Thoracic aorta (tissue), 2 donors: Measurements from ENCODE around the gene PASK. TPM values are rescaled to one million over a fixed set of nuclear protein-coding genes. Genes with fewer than 3 reads are reported as not detected.

Source experiments
- ATAC-seq: fragments of 150-250 bp; one replicate; pipeline ENCODE4 v1.8.0; 2017; ENCODE audit warnings: low read depth; ENCODE audit not compliant: insufficient number of reproducible peaks, low FRiP score
- DNase-seq: peaks from one replicate; pipeline ENCODE4 v3.0.0-alpha.2; 2020; ENCODE audit warnings: low spot score
- H3K27ac ChIP-seq, 2 donors: fragments of 200-600 bp; sonication (generic); 1 replicate in 1 of 2; 2 replicates in 1 of 2; pipeline ENCODE4 v1.5.1; 2016; ENCODE audit warnings: mild to moderate bottlenecking in 2 of 2, moderate library complexity in 2 of 2
- H3K27me3 ChIP-seq: fragments of 200-600 bp; sonication (generic); replicated peaks from 2 replicates; pipeline ENCODE4 v1.6.0; 2016; ENCODE audit warnings: mild to moderate bottlenecking; ENCODE audit not compliant: insufficient read depth
- H3K36me3 ChIP-seq: fragments of 200-600 bp; sonication (generic); one replicate; pipeline ENCODE4 v1.5.1; 2016
- H3K4me1 ChIP-seq, 2 donors: fragments of 200-600 bp; sonication (generic); 1 replicate in 1 of 2; 2 replicates in 1 of 2; pipeline versions ENCODE4 v1.5.1 to v1.6.0; 2016; ENCODE audit warnings: low read depth in 2 of 2, mild to moderate bottlenecking in 1 of 2; ENCODE audit not compliant: control insufficient read depth in 1 of 2
- H3K4me3 ChIP-seq: fragments of 200-600 bp; sonication (generic); 2 replicates; pipeline ENCODE4 v1.5.1; 2016; ENCODE audit warnings: mild to moderate bottlenecking
- H3K9me3 ChIP-seq: fragments of 200-600 bp; sonication (generic); 2 replicates; pipeline ENCODE4 v1.5.1; 2016
- CTCF ChIP-seq: fragments of 200-600 bp; sonication (generic); IDR thresholded peaks from one replicate; pipeline ENCODE4 v1.5.1; 2019; ENCODE audit warnings: antibody characterized with exemption
- total RNA-seq, 2 donors: library from RNA; depleted of rRNA; stranded (reverse); fragments of >200 nt; gene quantifications; one replicate each; pipeline versions ENCODE4 v1.1.0 to v1.2.3, GENCODE V29; 2016

Gene PASK
- total RNA-seq, 2 donors from 2014 or later = 3.1 to 3.5 TPM

DNA sequence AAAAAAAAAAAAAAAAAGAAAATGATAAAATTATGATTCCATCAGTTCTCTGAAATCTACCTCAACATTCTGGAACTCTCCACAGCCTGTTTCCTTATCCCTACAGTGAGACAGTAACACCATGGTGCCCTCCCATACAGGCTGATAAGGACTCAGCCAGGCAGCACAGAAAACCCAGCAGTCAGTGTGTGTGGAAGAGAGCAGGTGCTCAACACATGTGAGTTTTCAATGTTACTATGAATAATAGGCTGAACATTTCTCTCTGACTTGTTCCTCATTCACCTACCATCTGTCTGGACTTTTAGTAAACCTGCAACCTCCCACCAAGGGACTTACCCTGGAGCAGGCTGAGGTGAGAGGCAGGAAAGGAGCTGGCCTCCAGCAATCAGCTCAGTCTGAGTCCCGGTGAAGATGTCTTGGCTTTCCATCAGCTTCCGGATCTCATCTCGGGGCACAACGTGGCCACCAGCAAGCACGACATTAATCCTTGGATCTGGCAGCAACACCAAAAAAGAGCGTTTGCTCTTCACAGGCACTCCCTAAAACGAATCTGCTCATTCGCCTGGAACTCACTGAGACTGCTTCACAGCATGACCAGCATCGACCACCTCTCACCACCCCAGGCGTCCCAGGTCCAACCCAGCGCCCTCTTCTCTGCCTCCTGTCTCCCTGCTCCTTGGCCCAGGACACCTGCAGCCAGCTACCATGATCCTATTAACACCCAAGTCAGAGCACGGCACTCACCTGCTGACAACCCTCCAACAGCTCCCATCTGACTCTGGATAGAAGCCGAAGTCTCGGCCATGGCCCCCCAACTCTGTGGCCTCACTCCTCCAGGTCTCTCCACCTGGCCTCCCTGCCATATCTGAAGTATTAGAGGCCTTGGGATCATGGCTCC lies 16.5 kb downstream of the PASK start:
- no peaks in the 10 kb centered on the region for H3K9me3 ChIP-seq
- H3K4me3 ChIP-seq = no peak overlapping the region
- no peaks in the 10 kb centered on the region for H3K36me3 ChIP-seq
- H3K27me3 ChIP-seq = no peaks in the 10 kb centered on the region
- TF ChIP-seq CTCF = no peak
- H3K27ac ChIP-seq = no peak overlapping the region
- DNase-seq = no peak
- no peaks in the 10 kb centered on the region for H3K4me1 ChIP-seq
- ATAC-seq = no peak

- no peak for DNase-seq
- ATAC-seq = no peak
- Histone ChIP-seq H3K27me3 (no peaks in the 10 kb centered on the region), H3K36me3 (no peaks in the 10 kb centered on the region), H3K27ac (no peak overlapping the region), H3K4me1 (no peaks in the 10 kb centered on the region), H3K9me3 (no peaks in the 10 kb centered on the region), H3K4me3 (no peak overlapping the region)
- no peak for TF ChIP-seq CTCF
Observed at GRCh38 chr2:241131531-241131930, 17.7 kb downstream of the PASK start.

- no peaks in the 10 kb centered on the region for H3K27me3 ChIP-seq
Observed at GRCh38 chr2:241130316-241130715, 19.0 kb downstream of the PASK start.

GRCh38 chr2:241129086-241129871 lies 20.0 kb downstream of the PASK start:
- H3K4me3 ChIP-seq = no peak overlapping the region
- ATAC-seq (no peak), DNase-seq (no peak)
- H3K9me3 ChIP-seq = no peaks in the 10 kb centered on the region
- no peak for TF ChIP-seq CTCF
- H3K4me1 ChIP-seq = no peaks in the 10 kb centered on the region
- H3K36me3 ChIP-seq = no peaks in the 10 kb centered on the region
- no peak overlapping the region for H3K27ac ChIP-seq
- no peaks in the 10 kb centered on the region for H3K27me3 ChIP-seq

More at GRCh38 chr2:241130316-241130715, 19.0 kb downstream of the PASK start:
- Histone ChIP-seq H3K4me3 (no peak overlapping the region), H3K36me3 (no peaks in the 10 kb centered on the region), H3K27ac (no peak overlapping the region), H3K9me3 (no peaks in the 10 kb centered on the region), H3K4me1 (no peaks in the 10 kb centered on the region)
- no peak for DNase-seq
- TF ChIP-seq CTCF = no peak
- no peak for ATAC-seq

GRCh38 chr2:241128266-241128665 lies 21.0 kb downstream of the PASK start:
- H3K4me3 ChIP-seq = no peak overlapping the region
- no peaks in the 10 kb centered on the region for H3K9me3 ChIP-seq
- no peak for TF ChIP-seq CTCF
- H3K27ac ChIP-seq = no peak overlapping the region
- no peaks in the 10 kb centered on the region for H3K36me3 ChIP-seq
- no peaks in the 10 kb centered on the region for H3K27me3 ChIP-seq
- no peaks in the 10 kb centered on the region for H3K4me1 ChIP-seq
- no peak for ATAC-seq
- DNase-seq = no peak
